ENCODE results near the gene ARHGEF17.
"Not testable (repeated sequence)": the region's sequence is repeated elsewhere in the genome, so short reads cannot be mapped to it uniquely, and the experiment has no call there.

Gene ARHGEF17

GRCh38 chr11:73274191-73274590, 33.9 kb upstream of the ARHGEF17 start:
- DNase-seq: not testable (repeated sequence)

GRCh38 chr11:73274722-73275380, 33.2 kb upstream of the ARHGEF17 start:
- no peak for DNase-seq

- DNase-seq: no peak
These were observed 32.7 kb upstream of the ARHGEF17 start for GRCh38 chr11:73275381-73275750.

GRCh38 chr11:73277467-73277866, 30.6 kb upstream of the ARHGEF17 start:
- no peak for DNase-seq

GRCh38 chr11:73280626-73281025, 27.4 kb upstream of the ARHGEF17 start:
- DNase-seq: no peak

- no peak for DNase-seq
These were observed 26.8 kb upstream of the ARHGEF17 start for GRCh38 chr11:73281201-73281741.

GRCh38 chr11:73281796-73282660, 26.0 kb upstream of the ARHGEF17 start:
- no peak for DNase-seq

GRCh38 chr11:73283276-73284000, 24.6 kb upstream of the ARHGEF17 start:
- DNase-seq: no peak

GRCh38 chr11:73284106-73284505, 24.0 kb upstream of the ARHGEF17 start:
- no peak for DNase-seq

- no peak for DNase-seq
These were observed 22.4 kb upstream of the ARHGEF17 start for GRCh38 chr11:73285721-73286120.

GRCh38 chr11:73286240-73286810, 21.8 kb upstream of the ARHGEF17 start:
- no peak for DNase-seq

- no peak for DNase-seq
These were observed 20.5 kb upstream of the ARHGEF17 start for GRCh38 chr11:73287400-73288101.

GRCh38 chr11:73288192-73288872, 19.7 kb upstream of the ARHGEF17 start:
- DNase-seq: no peak

- DNase-seq: peak; percentile 40
These were observed 19.0 kb upstream of the ARHGEF17 start for GRCh38 chr11:73288873-73289707.

GRCh38 chr11:73290536-73290935, 17.5 kb upstream of the ARHGEF17 start:
- no peak for DNase-seq

GRCh38 chr11:73291196-73291595, 16.9 kb upstream of the ARHGEF17 start:
- DNase-seq: no peak

GRCh38 chr11:73291781-73292524, 16.1 kb upstream of the ARHGEF17 start:
- DNase-seq: no peak

GRCh38 chr11:73292525-73292894, 15.6 kb upstream of the ARHGEF17 start:
- no peak for DNase-seq

- no peak for DNase-seq
These were observed 14.6 kb upstream of the ARHGEF17 start for GRCh38 chr11:73293356-73293936.

GRCh38 chr11:73294604-73295003, 13.5 kb upstream of the ARHGEF17 start:
- no peak for DNase-seq

Measured in NCI-H1105 (cell line).